ENCODE results near the gene EVPLL. TPM values are rescaled to one million over a fixed set of nuclear protein-coding genes. Genes with fewer than 3 reads are reported as not detected.
"Not testable (repeated sequence)": the region's sequence is repeated elsewhere in the genome, so short reads cannot be mapped to it uniquely, and the experiment has no call there.

EVPLL gene
- total and polyA plus RNA-seq, 2 donors (not counting 1 experiment from before 2014, with no cell fraction given) = not detected

- H3K27me3 Mint-ChIP-seq; POLR2A ChIA-PET; DNase-seq; H3K36me3 ChIP-seq (replicated peaks in 1 of 2; ENCODE audit: control extremely low read depth in 1 of 2, control insufficient read depth in 1 of 2, extremely low read depth in 1 of 2, insufficient read depth in 2 of 2, low read length in 1 of 2); H3K4me2 ChIP-seq (replicated peaks; ENCODE audit: low read depth, low read length, poor library complexity, severe bottlenecking); CTCF ChIA-PET; H3K79me2 ChIP-seq (ENCODE audit: control insufficient read depth, insufficient read depth, low read length); H3K4me3 Mint-ChIP-seq; H2AFZ ChIP-seq (ENCODE audit: insufficient read depth, low read depth, low read length, poor library complexity, severe bottlenecking); H4K20me1 ChIP-seq (ENCODE audit: control insufficient read depth, insufficient read depth, low read length, poor library complexity, severe bottlenecking); H3K9me3 Mint-ChIP-seq (ENCODE audit: insufficient read depth); H3K27ac ChIP-seq (ENCODE audit: low read length in 2 of 2); intact Hi-C loops (cut with micrococcal nuclease); H3K4me1 Mint-ChIP-seq; H3K27ac Mint-ChIP-seq; H3K4me1 ChIP-seq (ENCODE audit: control insufficient read depth in 2 of 2, insufficient read depth in 2 of 2, low read length in 2 of 2); H3K4me3 ChIP-seq (ENCODE audit: control extremely low read depth in 1 of 5, extremely low read depth in 1 of 5, insufficient read depth in 1 of 5, low read depth in 2 of 5, low read length in 4 of 5); H3K9ac ChIP-seq (ENCODE audit: low read length); H3K27me3 ChIP-seq (replicated peaks in 1 of 4; ENCODE audit: control extremely low read depth in 1 of 4, control insufficient read depth in 3 of 4, insufficient read depth in 4 of 4, low read length in 3 of 4); H3K9me3 ChIP-seq (ENCODE audit: control extremely low read depth in 1 of 3, control insufficient read depth in 2 of 3, insufficient read depth in 1 of 3, low read length in 2 of 3); ATAC-seq (ENCODE audit: low read depth): not testable (repeated sequence)
- WGBS (ENCODE audit: insufficient coverage) = no CpG with 5 or more reads among the region's 16 CpGs
Observed at GRCh38 chr17:18426639-18427038, 49.1 kb downstream of the EVPLL start.

DNA sequence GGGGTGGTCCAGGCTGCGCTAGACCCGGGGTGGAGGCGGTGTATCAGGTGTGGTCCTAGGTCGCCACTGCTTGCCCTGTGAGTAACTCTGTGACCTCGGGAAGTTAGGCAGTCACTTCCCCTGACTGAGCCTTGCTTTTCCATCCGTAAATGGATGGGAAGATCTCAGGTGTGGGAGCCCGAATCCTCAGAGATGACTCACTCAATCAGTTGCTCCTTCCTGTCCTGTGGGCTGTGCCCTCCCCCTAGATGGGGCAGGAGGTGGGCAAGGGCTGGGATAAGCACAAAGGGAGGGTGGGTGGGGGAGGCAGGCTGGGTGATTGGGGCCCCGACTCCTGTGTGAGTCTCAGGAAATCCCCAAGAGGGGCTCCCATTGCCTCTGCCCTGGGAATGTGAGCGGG, 54.6 kb downstream of the EVPLL start:
- H3K4me3 ChIP-seq (ENCODE audit: control extremely low read depth in 1 of 5, extremely low read depth in 1 of 5, insufficient read depth in 1 of 5, low read depth in 2 of 5, low read length in 4 of 5); H3K36me3 ChIP-seq (replicated peaks in 1 of 2; ENCODE audit: control extremely low read depth in 1 of 2, control insufficient read depth in 1 of 2, extremely low read depth in 1 of 2, insufficient read depth in 2 of 2, low read length in 1 of 2); H3K9ac ChIP-seq (ENCODE audit: low read length); H3K4me1 Mint-ChIP-seq; H3K27me3 ChIP-seq (replicated peaks in 1 of 4; ENCODE audit: control extremely low read depth in 1 of 4, control insufficient read depth in 3 of 4, insufficient read depth in 4 of 4, low read length in 3 of 4); CTCF ChIA-PET; H3K4me3 Mint-ChIP-seq; H3K4me1 ChIP-seq (ENCODE audit: control insufficient read depth in 2 of 2, insufficient read depth in 2 of 2, low read length in 2 of 2); H3K27ac Mint-ChIP-seq; H2AFZ ChIP-seq (ENCODE audit: insufficient read depth, low read depth, low read length, poor library complexity, severe bottlenecking); H3K9me3 ChIP-seq (ENCODE audit: control extremely low read depth in 1 of 3, control insufficient read depth in 2 of 3, insufficient read depth in 1 of 3, low read length in 2 of 3); H3K27me3 Mint-ChIP-seq; intact Hi-C loops (cut with micrococcal nuclease); DNase-seq; H3K27ac ChIP-seq (ENCODE audit: low read length in 2 of 2); H3K79me2 ChIP-seq (ENCODE audit: control insufficient read depth, insufficient read depth, low read length); H3K4me2 ChIP-seq (replicated peaks; ENCODE audit: low read depth, low read length, poor library complexity, severe bottlenecking); H3K9me3 Mint-ChIP-seq (ENCODE audit: insufficient read depth); ATAC-seq (ENCODE audit: low read depth); POLR2A ChIA-PET; H4K20me1 ChIP-seq (ENCODE audit: control insufficient read depth, insufficient read depth, low read length, poor library complexity, severe bottlenecking): not testable (repeated sequence)
- WGBS (ENCODE audit: insufficient coverage) = no CpG with 5 or more reads among the region's 9 CpGs

Small RNA genes lying within 50 kb of the gene (small RNA-seq; reads per million reads assigned to genes)
- gene AL353997.5 (ENCODE audit: insufficient read length, low read depth, low replicate concordance) = not detected
- gene YWHAEP2 (ENCODE audit: insufficient read length, low read depth, low replicate concordance) = not detected

Other genes starting within 250 kb of the EVPLL start
- gene ALKBH5, start 193.9 kb upstream of the EVPLL start, total RNA-seq = 103 and 104 TPM in 2 replicates
- gene ALKBH5, start 193.9 kb upstream of the EVPLL start, polyA plus RNA-seq = 63.3 and 97.4 TPM in 2 replicates
- 14.9 and 15.7 TPM in 2 replicates for gene LLGL1, start 152.1 kb upstream of the EVPLL start, total RNA-seq
- gene LLGL1, start 152.1 kb upstream of the EVPLL start, polyA plus RNA-seq = 12.3 and 15.2 TPM in 2 replicates
- gene FLII, start 119.0 kb upstream of the EVPLL start, total RNA-seq = 335 and 357 TPM in 2 replicates
- 507 and 531 TPM in 2 replicates for gene FLII, start 119.0 kb upstream of the EVPLL start, polyA plus RNA-seq
- 16.3 and 18.7 TPM in 2 replicates for gene MIEF2, start 117.1 kb upstream of the EVPLL start, total RNA-seq
- gene MIEF2, start 117.1 kb upstream of the EVPLL start, polyA plus RNA-seq = 5.6 and 13.3 TPM in 2 replicates
- gene TOP3A, start 62.8 kb upstream of the EVPLL start, total RNA-seq = 55.8 and 61.7 TPM in 2 replicates
- 13.2 and 13.4 TPM in 2 replicates for gene TOP3A, start 62.8 kb upstream of the EVPLL start, polyA plus RNA-seq
- gene SMCR8, start 62.5 kb upstream of the EVPLL start, total RNA-seq = 47.3 and 48.0 TPM in 2 replicates
- 16.2 and 17.4 TPM in 2 replicates for gene SMCR8, start 62.5 kb upstream of the EVPLL start, polyA plus RNA-seq
- 23.5 and 28.0 TPM in 2 replicates for gene SHMT1, start 14.2 kb upstream of the EVPLL start, total RNA-seq
- 6.3 and 6.9 TPM in 2 replicates for gene SHMT1, start 14.2 kb upstream of the EVPLL start, polyA plus RNA-seq
- gene LGALS9C, start 99.0 kb downstream of the EVPLL start, total RNA-seq = 0.44 TPM in 1 of 2 replicates, not detected in the other
- gene LGALS9C, start 99.0 kb downstream of the EVPLL start, polyA plus RNA-seq = 0.25 TPM in 1 of 2 replicates, not detected in the other

Data from B cell (primary cell).